GM13976 (cell line): ENCODE data around the gene SGPP2.

Experiments used
- DNase-seq: peaks from one replicate; pipeline ENCODE4 v3.0.0; 2012; ENCODE audit warnings: low spot score
- CTCF ChIP-seq: IDR thresholded peaks from 2 replicates; pipeline ENCODE4 v1.5.1; 2012; ENCODE audit warnings: borderline replicate concordance, mild to moderate bottlenecking; ENCODE audit not compliant: insufficient read depth; ENCODE audit errors: extremely low read depth, missing control alignments, control extremely low read depth
- in situ Hi-C: fragments of 300-500 bp; cut with MboI; formaldehyde crosslinking; loops from one replicate; pipeline ENCODE4 v1.12.0; 2022; ENCODE audit warnings: low sequenced_read_pairs, mixed read lengths, inconsistent platforms; ENCODE audit not compliant: unreplicated experiment

The SGPP2 gene

GRCh38 chr2:222609381-222609780, 185.0 kb downstream of the SGPP2 start:
- in situ Hi-C loops, result no loop called here
- no peak for TF ChIP-seq CTCF
- DNase-seq, result no peak
